Peyer's patch (tissue), 4 donors: ENCODE results near the gene ENO4.

Experiments
- CTCF ChIP-seq, 6 experiments: fragments of 450-650 bp in 4 of 6; fragments of 200-600 bp in 2 of 6; sonication (generic) in 1 of 6; IDR thresholded peaks; one replicate each; pipeline ENCODE4 v1.5.1; 2017 to 2019; ENCODE audit warnings: antibody characterized with exemption in 6 of 6, mild to moderate bottlenecking in 3 of 6, moderate library complexity in 1 of 6
- POLR2A ChIP-seq, 2 donors: fragments of 450-650 bp; IDR thresholded peaks; one replicate each; pipeline ENCODE4 v1.5.1; 2017; ENCODE audit warnings: antibody characterized with exemption in 2 of 2, mild to moderate bottlenecking in 2 of 2, moderate library complexity in 2 of 2

GRCh38 chr10:116852246-116852645 lies 2.9 kb downstream of the ENO4 start:
- TF ChIP-seq CTCF (IDR thresholded peaks at IDR 0.05), result no peak
- no peak for TF ChIP-seq POLR2A (IDR thresholded peaks at IDR 0.05)
